CD14-positive monocyte (primary cell): ENCODE measurements around the gene ANKEF1. TPM values are rescaled to one million over a fixed set of nuclear protein-coding genes. Genes with fewer than 3 reads are reported as not detected.

Experiments
- DNase-seq, 3 donors: peaks; one replicate each; pipeline ENCODE4 v3.0.0-alpha.2; 2011 to 2022
- H2AFZ ChIP-seq: 2 replicates; pipeline ENCODE4 v1.6.0; 2012; ENCODE audit warnings: mild to moderate bottlenecking, low read depth, low read length, inconsistent platforms; ENCODE audit not compliant: insufficient read depth, poor library complexity, severe bottlenecking
- H3K27ac ChIP-seq, 2 donors: 1 replicate in 1 of 2; 2 replicates in 1 of 2; pipeline ENCODE4 v1.5.1; 2012 to 2013; ENCODE audit warnings: low read length in 2 of 2, control low read depth in 1 of 2, inconsistent platforms in 1 of 2, low read depth in 1 of 2, mild to moderate bottlenecking in 1 of 2
- H3K27me3 ChIP-seq, 2 donors: one replicate each; pipeline versions ENCODE4 v1.6.0 to v1.6.1; 2011 to 2013; ENCODE audit warnings: low read length in 2 of 2; ENCODE audit not compliant: control insufficient read depth in 2 of 2, insufficient read depth in 2 of 2
- H3K36me3 ChIP-seq, 2 donors: replicated peaks in 1 of 2; 1 replicate in 1 of 2; 2 replicates in 1 of 2; pipeline versions ENCODE4 v1.5.1 to v1.6.1; 2012 to 2013; ENCODE audit warnings: low read length in 2 of 2, control low read depth in 1 of 2, inconsistent platforms in 1 of 2, mild to moderate bottlenecking in 1 of 2; ENCODE audit not compliant: insufficient read depth in 2 of 2, control insufficient read depth in 1 of 2
- H3K4me1 ChIP-seq, 2 donors: 1 replicate in 1 of 2; 2 replicates in 1 of 2; pipeline versions ENCODE4 v1.5.1 to v1.6.1; 2012 to 2013; ENCODE audit warnings: low read length in 2 of 2, control low read depth in 1 of 2, inconsistent platforms in 1 of 2, mild to moderate bottlenecking in 1 of 2, moderate library complexity in 1 of 2; ENCODE audit not compliant: insufficient read depth in 2 of 2, control insufficient read depth in 1 of 2
- H3K4me2 ChIP-seq: replicated peaks from 2 replicates; pipeline ENCODE3; 2012; ENCODE audit warnings: low read length, moderate library complexity, mild to moderate bottlenecking; ENCODE audit not compliant: poor library complexity, severe bottlenecking; ENCODE audit errors: extremely low read depth
- H3K4me3 ChIP-seq, 3 experiments: fragments of 200-600 bp in 1 of 3; sonication (generic) in 1 of 3; replicated peaks in 1 of 3; 1 replicate in 2 of 3; 2 replicates in 1 of 3; pipeline ENCODE4 v1.5.1; 2011 to 2013; ENCODE audit warnings: low read length in 3 of 3, mild to moderate bottlenecking in 3 of 3, control low read depth in 2 of 3, low read depth in 2 of 3, inconsistent platforms in 1 of 3, moderate library complexity in 1 of 3
- H3K79me2 ChIP-seq: 2 replicates; pipeline ENCODE4 v1.6.0; 2012; ENCODE audit warnings: mild to moderate bottlenecking, control low read depth, inconsistent platforms, low read length, moderate library complexity; ENCODE audit not compliant: insufficient read depth
- H3K9ac ChIP-seq: 2 replicates; pipeline ENCODE4 v1.6.0; 2017; ENCODE audit warnings: low read length, mild to moderate bottlenecking; ENCODE audit not compliant: insufficient read depth, poor library complexity, severe bottlenecking
- H3K9me3 ChIP-seq, 2 donors: replicated peaks in 1 of 2; 1 replicate in 1 of 2; 2 replicates in 1 of 2; pipeline versions ENCODE4 v1.5.1 to v1.6.1; 2012 to 2013; ENCODE audit warnings: low read length in 2 of 2, control low read depth in 1 of 2; ENCODE audit not compliant: control insufficient read depth in 1 of 2, insufficient read depth in 1 of 2
- H4K20me1 ChIP-seq: 2 replicates; pipeline ENCODE4 v1.6.0; 2012; ENCODE audit warnings: mild to moderate bottlenecking, low read length, control low read depth, moderate library complexity; ENCODE audit not compliant: insufficient read depth
- H3K27ac Mint-ChIP-seq, 7 donors: one replicate each; pipeline ENCODE4 v1.8.0; 2020; ENCODE audit warnings: mild to moderate bottlenecking in 7 of 7, mixed read lengths in 7 of 7, moderate library complexity in 6 of 7, inconsistent platforms in 2 of 7
- H3K27me3 Mint-ChIP-seq, 3 donors: one replicate each; pipeline ENCODE4 v1.8.0; 2021 to 2022; ENCODE audit warnings: low read depth in 3 of 3, mild to moderate bottlenecking in 3 of 3, mixed read lengths in 3 of 3, moderate library complexity in 3 of 3, inconsistent platforms in 1 of 3
- H3K36me3 Mint-ChIP-seq, 2 donors: one replicate each; pipeline ENCODE4 v1.8.0; 2020; ENCODE audit warnings: mixed read lengths in 2 of 2, inconsistent platforms in 1 of 2, mild to moderate bottlenecking in 1 of 2
- H3K4me1 Mint-ChIP-seq: one replicate; pipeline ENCODE4 v1.8.0; 2020; ENCODE audit warnings: mild to moderate bottlenecking, mixed read lengths
- H3K4me3 Mint-ChIP-seq, 2 donors: one replicate each; pipeline ENCODE4 v1.8.0; 2020; ENCODE audit warnings: mild to moderate bottlenecking in 2 of 2, mixed read lengths in 2 of 2, moderate library complexity in 1 of 2
- H3K9me3 Mint-ChIP-seq, 7 donors: one replicate each; pipeline ENCODE4 v1.8.0; 2020 to 2022; ENCODE audit warnings: mixed read lengths in 7 of 7, mild to moderate bottlenecking in 6 of 7, moderate library complexity in 6 of 7, inconsistent platforms in 2 of 7
- WGBS: methylation state at CpG from one replicate; pipeline ENCODE4 v1.1.5; 2013; ENCODE audit warnings: missing lambda C conversion rate; ENCODE audit not compliant: insufficient coverage; 5-methylcytosine and 5-hydroxymethylcytosine counted together
- intact Hi-C, 2 donors: fragments of 100-400 bp; cut with micrococcal nuclease; formaldehyde crosslinking; loops; one replicate each; pipeline versions ENCODE4 v1.15.0 to v1.15.1; 2023
- polyA plus RNA-seq, 3 donors: library from polyadenylated mRNA; depleted of rRNA in 1 of 3; unstranded in 2 of 3; stranded (reverse) in 1 of 3; fragments of 300-500 nt in 2 of 3; fragments of >200 nt in 1 of 3; fragmentation: Illumina TruSeq in 2 of 3; gene quantifications; 1 replicate in 2 of 3; 2 replicates in 1 of 3; pipeline ENCODE4 v1.2.3, GENCODE V29; 2012 to 2021
- TF ChIP-seq, protein P1 (sequence below): fragments of 200-600 bp; IDR thresholded peaks from one replicate; pipeline ENCODE4 v1.8.0; 2022; ENCODE audit warnings: antibody characterized with exemption, mild to moderate bottlenecking

The ANKEF1 gene
- polyA plus RNA-seq, 3 donors: 0.03 to 0.15 (median 0.10) TPM

DNA sequence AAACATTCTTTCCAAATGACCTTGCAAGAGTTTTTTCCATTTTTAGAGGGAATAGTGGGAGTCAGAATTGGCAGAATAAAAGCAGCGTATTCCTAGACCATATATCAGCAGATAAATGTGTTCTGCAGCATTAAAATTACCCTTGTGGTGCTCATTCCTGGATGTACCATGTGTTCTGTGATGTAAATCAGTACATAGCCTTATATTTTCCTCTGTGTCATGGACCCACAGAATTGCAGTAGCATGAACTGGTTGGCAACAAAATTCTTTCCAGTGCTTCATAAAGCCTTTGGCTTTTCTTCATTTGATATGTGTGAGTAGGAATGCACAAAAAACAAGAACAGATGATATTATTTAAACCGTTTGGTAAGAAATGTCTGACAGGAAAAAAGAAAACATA is 32.5 kb downstream of the ANKEF1 start:
- intact Hi-C loops: no loop called here
- H3K36me3 ChIP-seq: no peaks in the 10 kb centered on the region
- no peaks in the 10 kb centered on the region for H3K4me1 ChIP-seq
- Mint-ChIP-seq H3K9me3 (peaks cover 2 to 12% (median 3%) of the 10 kb centered on the region in 7 donors), H3K4me3 (no peak overlapping the region), H3K27ac (no peak overlapping the region), H3K36me3 (no peaks in the 10 kb centered on the region), H3K27me3 (peaks cover 2 to 7% (median 5%) of the 10 kb centered on the region in 3 donors), H3K4me1 (no peaks in the 10 kb centered on the region)
- no peak overlapping the region for H3K4me3 ChIP-seq
- H3K4me2 ChIP-seq: no peak overlapping the region
- no peaks in the 10 kb centered on the region for H4K20me1 ChIP-seq
- TF ChIP-seq, protein P1, sequence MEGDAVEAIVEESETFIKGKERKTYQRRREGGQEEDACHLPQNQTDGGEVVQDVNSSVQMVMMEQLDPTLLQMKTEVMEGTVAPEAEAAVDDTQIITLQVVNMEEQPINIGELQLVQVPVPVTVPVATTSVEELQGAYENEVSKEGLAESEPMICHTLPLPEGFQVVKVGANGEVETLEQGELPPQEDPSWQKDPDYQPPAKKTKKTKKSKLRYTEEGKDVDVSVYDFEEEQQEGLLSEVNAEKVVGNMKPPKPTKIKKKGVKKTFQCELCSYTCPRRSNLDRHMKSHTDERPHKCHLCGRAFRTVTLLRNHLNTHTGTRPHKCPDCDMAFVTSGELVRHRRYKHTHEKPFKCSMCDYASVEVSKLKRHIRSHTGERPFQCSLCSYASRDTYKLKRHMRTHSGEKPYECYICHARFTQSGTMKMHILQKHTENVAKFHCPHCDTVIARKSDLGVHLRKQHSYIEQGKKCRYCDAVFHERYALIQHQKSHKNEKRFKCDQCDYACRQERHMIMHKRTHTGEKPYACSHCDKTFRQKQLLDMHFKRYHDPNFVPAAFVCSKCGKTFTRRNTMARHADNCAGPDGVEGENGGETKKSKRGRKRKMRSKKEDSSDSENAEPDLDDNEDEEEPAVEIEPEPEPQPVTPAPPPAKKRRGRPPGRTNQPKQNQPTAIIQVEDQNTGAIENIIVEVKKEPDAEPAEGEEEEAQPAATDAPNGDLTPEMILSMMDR: no peak
- no CpG with 5 or more reads among the region's 2 CpGs for WGBS
- no peak overlapping the region for H2AFZ ChIP-seq
- DNase-seq: no peak
- H3K27me3 ChIP-seq: no peaks in the 10 kb centered on the region
- no peak overlapping the region for H3K9ac ChIP-seq
- no peak overlapping the region for H3K27ac ChIP-seq
- no peaks in the 10 kb centered on the region for H3K9me3 ChIP-seq
- no peaks in the 10 kb centered on the region for H3K79me2 ChIP-seq

DNA sequence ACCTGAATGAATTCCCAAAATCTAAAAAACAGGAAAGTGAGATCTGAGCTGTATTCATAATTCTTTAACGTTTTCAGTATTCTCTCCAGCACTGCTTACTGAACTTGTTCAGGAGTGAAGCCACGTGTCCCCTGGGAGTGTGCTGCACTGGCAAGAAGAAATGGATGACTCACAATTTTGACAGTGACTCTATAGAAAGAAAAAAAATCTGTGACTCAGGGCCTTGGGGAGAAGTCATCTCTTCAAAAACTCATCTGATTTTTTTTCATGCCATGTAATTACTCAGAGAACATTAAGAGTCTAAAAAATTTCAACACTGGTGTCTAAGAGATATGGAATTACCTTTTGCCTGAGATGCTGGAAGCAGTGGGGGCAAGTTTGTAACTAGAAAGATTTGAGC is 39.7 kb downstream of the ANKEF1 start:
- Mint-ChIP-seq H3K27ac (no peak overlapping the region), H3K4me3 (no peak overlapping the region), H3K36me3 (no peaks in the 10 kb centered on the region), H3K4me1 (no peaks in the 10 kb centered on the region), H3K27me3 (peaks cover 0 to 2% (median 2%) of the 10 kb centered on the region in 3 donors), H3K9me3 (peaks cover 0 to 11% (median 3%) of the 10 kb centered on the region in 7 donors)
- Histone ChIP-seq H3K4me1 (no peaks in the 10 kb centered on the region), H3K36me3 (no peaks in the 10 kb centered on the region), H3K27me3 (no peaks in the 10 kb centered on the region), H4K20me1 (no peaks in the 10 kb centered on the region), H3K9ac (no peak overlapping the region), H3K27ac (no peak overlapping the region), H3K4me2 (no peak overlapping the region), H3K4me3 (no peak overlapping the region), H3K79me2 (no peaks in the 10 kb centered on the region), H3K9me3 (no peaks in the 10 kb centered on the region), H2AFZ (no peak overlapping the region)
- intact Hi-C loops: no loop called here
- peak in 1 of 3 donors; percentile 15 for DNase-seq
- TF ChIP-seq, protein P1: no peak
- WGBS: no CpG with 5 or more reads among the region's 2 CpGs
